NT2/D1 (cell line): Measurements from ENCODE around the gene NDRG4.

Experiments
- SUZ12 ChIP-seq: IDR thresholded peaks from 2 replicates; pipeline ENCODE4 v1.6.1; 2011; ENCODE audit not compliant: insufficient read length, insufficient read depth; ENCODE audit errors: extremely low read depth
- YY1 ChIP-seq: IDR thresholded peaks from 2 replicates; pipeline ENCODE4 v1.6.1; 2011; ENCODE audit not compliant: insufficient read length, insufficient read depth
- ZNF274 ChIP-seq: IDR thresholded peaks from 2 replicates; pipeline ENCODE4 v1.6.1; 2011; ENCODE audit warnings: mild to moderate bottlenecking, low read depth, low read length

- TF ChIP-seq SUZ12 (no peak), YY1 (no peak), ZNF274 (no peak)
Observed at GRCh38 chr16:58519707-58520106, 19.8 kb downstream of the NDRG4 start.
